CD4-positive, alpha-beta T cell treated with Interleukin-10 for 1 hour (primary cell): ENCODE measurements around the gene RUFY4.

Experiments
- DNase-seq: peaks from one replicate; pipeline ENCODE4 v3.0.0-alpha.2; 2020

The RUFY4 gene, protein sequence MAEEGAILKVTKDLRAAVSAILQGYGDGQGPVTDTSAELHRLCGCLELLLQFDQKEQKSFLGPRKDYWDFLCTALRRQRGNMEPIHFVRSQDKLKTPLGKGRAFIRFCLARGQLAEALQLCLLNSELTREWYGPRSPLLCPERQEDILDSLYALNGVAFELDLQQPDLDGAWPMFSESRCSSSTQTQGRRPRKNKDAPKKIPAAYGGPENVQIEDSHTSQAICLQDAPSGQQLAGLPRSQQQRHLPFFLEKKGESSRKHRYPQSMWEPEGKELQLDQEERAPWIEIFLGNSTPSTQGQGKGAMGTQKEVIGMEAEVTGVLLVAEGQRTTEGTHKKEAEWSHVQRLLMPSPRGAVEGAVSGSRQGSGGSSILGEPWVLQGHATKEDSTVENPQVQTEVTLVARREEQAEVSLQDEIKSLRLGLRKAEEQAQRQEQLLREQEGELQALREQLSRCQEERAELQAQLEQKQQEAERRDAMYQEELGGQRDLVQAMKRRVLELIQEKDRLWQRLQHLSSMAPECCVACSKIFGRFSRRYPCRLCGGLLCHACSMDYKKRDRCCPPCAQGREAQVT

DNA sequence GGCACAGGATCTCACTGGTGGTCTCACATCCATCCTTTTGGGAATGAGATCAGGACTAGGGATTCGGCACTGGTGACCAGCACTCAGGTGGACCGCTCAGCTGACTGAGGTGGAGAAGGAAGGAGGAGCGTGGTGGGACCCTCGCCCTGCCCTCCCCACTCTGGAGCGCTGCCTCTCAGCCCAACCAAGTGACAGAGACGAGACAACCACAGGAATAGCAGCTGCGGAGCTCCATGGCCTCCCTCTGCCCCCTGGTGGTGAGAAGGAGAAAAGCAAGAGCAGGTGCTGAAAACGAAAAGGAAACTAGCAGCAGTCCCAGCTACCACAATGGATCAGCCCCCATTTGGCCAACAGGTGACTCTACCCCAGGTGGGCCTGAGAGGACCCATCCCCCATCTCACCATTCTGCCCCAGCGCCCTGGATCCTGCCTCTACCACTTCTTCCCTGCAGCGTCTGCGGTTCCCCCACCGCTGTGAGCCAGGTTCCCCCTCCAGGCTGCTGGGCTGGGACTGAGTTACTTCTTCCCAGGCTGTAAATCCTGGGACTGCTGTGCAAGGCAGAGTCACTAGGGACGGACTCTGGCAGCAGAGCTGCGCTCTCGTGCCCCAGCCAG is at the start of gene RUFY4:
Gene RUFY4 (plus strand): TSS at position 533 of the 614 bp plus-strand sequence. CDS start 1,353 bp downstream, outside the sequence.
- DNase-seq = peak; percentile 81

DNA sequence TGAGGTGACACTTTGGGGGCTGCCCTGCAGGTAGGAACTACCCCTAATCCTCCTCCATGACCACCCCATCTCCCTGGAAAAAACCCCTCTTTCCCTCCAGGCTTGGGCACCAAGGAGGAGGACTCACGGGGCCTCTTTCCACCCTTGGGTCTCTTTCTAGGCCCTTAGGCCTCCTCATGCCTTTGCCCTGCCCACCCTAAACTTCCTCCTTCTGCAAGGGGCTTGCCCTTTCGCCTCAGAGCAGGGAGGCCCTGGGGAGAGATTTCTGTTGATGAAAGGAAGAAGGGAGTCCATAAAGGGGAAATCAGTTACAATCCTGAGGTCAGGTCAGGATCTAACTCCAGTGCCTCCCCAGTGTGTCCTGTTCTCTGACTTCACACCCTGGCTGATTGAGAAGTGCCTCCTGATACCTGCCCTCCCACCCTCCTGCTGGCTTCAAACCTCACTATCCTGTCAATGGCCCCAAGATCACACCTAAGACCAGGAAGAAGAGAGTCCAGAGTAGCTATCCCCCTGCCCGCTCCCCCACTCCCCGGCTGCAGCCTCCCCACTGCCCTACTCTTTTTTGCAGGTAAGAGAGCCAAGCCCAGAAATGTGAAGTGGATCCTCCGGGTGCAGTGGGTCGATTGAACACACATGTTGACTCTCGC is 49.5 kb upstream of the RUFY4 start:
- no peak for DNase-seq

DNA sequence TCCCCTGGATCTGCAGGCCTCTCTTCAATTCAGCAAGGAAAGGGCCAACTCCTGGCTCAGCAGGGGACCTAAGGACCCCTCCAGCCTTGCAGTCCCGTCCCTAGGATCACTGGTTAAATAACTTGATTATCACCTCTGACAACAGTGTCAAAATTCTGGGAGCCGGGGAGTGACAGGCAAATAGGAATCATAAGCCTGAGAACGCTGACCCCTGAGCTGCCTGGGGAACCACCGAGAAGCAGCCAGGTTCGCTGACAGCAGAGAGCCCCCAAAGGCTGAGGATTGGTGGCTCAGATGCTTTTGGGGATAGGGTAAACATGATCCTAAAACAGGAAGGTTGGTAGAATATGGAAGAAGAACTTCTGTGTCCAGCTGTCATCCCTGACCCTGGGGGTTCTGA is 48.8 kb upstream of the RUFY4 start:
- no peak for DNase-seq

DNA sequence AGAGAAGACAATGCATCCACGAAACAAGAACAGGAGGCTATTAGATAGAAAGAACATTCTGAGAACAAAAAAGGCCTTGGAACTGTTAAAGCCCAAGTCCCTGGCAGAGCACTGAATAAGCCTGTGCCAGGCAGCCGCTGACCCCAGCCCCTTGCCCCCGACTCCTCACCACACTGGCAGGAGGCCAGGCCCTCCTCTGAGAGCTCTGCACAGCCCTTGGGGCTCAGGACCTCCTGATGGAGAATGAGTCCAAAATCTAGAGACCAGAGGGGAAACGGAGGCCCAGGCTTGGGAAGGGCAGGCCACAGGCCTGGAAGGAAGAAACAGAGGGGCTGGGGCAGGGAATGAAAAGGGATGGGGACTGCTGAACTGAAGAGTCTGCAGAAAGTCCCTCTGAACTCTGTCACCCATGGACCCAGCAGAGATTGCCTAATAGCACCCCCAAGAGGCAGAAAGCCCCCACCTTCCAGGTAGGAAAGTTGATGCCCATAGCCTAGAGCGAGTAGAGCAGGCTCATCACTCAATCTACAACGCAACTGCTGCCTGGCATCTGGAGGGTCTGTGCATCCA is 48.0 kb upstream of the RUFY4 start:
- DNase-seq = no peak

DNA sequence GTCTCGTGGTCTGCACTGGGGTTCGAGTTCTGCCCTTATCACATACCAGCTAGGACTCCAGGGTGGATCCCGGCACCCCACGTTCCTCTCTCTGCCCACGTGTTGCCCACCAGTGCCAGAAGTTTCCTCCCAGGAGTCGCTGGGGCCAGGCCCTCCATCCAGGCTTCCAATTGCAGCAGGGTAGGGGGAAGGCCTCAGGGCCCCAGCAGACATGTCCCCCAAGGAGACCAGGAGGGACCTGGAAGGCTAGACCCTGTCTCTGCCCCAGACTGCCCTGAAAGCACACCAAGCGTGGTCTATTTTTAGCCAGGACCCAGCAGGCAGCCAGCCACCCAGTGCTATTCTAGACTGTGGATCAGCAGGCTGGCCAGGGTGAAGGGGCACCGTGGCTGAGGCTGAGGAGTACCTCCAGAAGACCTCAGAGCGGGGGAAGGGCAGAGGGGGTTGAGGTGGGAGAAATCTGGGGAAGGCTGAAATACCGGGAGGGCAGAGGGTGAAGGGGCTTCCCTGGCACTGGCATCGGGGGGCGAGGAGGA is 47.4 kb upstream of the RUFY4 start:
- no peak for DNase-seq

DNA sequence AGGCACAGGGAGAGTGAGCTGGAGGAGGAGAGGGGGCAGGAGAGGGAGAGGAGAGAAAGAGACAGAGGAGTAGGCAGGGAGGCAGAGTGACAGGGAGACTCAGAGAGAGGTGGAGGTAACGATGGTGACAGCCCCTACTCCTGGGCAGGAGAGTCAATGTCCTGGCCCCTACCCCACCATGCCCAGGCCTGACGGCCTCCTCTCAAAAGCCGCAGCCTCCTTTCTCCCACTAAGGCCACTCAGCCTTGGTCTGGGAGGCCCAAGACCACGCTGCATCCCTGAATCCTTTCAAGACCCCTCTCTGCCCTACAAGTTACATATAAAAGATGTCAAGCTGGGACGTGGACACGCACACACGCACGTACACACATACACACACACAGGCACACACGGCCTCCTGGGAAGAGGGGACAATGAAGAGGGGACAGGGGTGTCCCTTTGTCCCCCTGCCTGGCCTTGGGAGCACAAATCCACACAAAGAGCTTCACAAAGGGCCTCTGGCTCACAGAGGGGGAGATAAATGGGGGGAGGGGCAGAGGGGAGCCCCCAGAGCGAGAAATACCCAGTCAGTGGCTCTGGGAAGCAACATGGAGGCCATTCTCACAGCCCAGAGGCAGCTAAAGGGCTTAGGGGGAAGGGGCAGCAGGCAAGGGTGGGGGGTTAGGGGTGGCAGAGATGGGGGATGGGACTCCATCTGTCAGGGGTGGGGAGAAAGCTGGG is 46.8 kb upstream of the RUFY4 start:
- DNase-seq = no peak

DNA sequence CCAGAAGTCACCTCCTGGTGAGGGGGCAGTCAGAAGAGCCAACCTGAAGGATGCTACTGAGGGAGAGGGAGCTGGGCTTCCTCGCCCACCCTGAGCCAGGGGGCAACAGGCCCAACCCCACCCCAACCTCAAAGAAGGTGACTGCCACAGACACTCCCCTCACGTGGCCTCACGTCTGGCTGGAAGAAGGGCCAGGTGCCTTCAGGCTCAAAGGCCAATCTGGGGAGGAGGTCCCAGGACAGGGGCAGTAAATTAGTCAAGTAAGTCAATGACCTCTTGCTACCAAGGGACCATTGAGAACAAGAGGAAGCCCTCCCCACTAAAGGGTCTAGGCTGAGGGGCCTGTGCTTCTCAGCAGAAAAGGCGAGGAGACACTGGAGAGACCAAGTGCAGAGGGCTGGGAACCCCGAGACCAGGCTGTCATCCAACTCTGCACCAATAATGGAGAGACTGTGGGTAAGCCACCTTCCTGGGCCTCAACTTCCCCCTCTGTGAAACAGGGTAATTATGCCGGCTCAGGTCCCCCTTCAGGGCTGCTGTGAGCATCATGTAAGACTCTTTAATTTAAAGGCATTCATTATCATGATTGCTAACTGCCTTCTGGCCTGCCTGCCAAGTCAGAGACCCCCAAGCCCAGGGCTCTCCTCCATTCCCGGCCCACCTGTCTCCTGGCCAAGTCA is 46.1 kb upstream of the RUFY4 start:
- DNase-seq = no peak

DNA sequence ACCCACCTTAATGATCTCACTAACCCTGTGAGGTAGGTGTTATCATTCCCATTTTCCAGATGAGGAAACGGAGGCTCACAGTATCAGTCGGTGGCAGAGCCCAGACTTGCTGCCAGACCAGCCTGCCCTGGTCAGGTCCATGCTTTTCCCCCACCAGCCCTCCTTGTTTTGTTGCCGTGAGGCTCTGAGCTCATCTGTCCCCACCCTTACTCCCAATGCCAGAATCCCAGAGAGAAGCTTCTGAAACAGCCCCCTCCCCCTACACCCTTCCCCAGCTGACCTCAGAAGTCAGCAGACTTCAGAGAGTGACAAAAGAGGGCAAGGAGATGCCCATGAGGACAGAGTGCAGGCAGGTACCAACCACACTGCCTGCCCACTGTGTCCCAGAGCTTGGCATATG is 45.4 kb upstream of the RUFY4 start:
- no peak for DNase-seq

DNA sequence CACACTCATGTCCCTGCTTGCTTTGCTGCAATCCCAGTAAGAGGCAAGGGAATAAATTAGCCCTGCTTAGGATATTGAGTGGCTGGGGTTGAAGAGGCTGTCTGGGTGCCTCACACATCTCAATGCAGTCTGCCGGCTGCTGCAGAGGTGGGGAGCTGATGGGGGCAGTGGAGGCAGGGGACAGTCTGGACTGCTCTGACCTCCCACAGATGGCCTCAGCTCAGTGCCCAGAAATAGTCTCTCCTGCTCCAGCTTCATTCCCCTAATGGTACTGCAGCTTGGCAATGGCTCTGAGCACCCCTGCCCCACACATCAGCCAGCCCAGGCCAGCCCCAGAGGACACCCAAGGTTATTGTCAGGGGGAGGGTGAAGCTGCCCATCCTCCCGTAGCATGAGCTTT is 44.7 kb upstream of the RUFY4 start:
- DNase-seq = no peak

DNA sequence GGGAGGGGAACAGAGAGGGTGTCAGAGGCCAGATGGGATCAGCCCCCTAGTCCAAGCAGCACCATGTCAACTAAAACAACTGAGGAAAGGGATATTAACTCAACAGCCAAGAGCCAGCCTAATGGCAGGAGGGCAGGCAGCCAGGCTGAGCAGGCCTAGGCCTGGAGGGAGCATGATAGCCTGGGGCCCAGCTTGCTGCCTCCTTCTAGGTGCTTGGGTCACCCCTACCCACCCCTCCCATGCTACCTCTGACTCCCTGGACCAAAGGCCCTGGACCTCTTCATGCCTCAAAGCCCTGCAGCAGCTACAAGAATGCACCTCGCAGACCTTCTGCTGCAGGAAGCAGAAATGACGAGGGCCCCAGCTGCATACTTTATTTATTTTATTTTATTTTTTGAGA is 44.2 kb upstream of the RUFY4 start:
- DNase-seq = no peak

DNA sequence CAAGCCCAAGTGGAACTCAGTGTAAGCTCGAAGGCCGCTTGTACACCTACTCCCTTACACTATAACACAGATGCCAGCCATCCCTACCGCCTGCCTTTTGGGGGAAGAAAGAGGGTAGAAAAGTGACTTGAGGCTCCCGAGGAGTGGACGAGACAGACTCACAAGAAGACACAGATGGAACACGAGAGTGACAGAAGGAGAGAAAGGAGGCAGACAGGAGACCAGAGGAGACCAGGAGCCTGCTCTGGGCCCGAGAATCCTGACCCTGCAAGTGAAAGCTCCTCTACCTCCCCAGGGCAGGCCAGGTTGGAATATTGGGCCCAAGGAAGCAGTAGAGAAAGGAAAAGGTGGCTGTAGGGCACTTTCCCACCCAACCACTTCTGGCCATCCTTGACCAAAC is 42.8 kb upstream of the RUFY4 start:
- no peak for DNase-seq

DNA sequence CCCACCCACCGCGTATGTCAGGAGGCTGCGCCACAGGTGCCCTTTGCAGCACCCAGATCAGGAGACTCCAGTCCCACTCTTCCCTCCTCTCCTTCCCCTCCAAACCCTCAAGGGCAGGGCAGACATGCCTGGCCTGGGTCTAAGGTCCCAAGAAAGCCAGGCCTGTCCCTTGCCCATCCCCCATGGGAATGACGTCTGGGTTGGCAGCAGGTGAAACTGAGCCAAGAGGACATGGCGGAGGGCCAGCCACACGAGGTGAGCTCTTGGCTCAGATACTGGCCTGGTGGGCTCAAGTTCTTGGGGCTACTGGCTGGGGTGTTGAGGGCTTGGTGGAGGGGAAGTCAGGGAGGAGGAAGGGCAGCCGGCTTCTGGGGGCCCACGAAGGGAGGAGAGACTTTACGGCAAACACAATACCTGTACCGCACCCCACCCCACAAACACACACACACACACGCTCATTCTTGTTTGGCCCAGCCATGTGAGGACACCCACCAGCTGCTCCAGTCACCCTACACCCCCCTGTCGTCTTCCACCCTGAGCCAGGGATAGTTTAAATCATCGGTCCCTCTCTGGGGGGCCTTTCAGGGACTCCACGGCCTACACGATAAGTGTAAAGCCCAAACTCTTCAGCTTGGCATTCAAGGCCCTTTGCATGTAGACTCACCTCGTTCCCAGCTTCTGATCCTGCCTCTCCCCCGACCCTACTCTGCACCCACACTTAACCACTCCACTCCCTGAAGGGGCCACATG is 42.2 kb upstream of the RUFY4 start:
- no peak for DNase-seq

DNA sequence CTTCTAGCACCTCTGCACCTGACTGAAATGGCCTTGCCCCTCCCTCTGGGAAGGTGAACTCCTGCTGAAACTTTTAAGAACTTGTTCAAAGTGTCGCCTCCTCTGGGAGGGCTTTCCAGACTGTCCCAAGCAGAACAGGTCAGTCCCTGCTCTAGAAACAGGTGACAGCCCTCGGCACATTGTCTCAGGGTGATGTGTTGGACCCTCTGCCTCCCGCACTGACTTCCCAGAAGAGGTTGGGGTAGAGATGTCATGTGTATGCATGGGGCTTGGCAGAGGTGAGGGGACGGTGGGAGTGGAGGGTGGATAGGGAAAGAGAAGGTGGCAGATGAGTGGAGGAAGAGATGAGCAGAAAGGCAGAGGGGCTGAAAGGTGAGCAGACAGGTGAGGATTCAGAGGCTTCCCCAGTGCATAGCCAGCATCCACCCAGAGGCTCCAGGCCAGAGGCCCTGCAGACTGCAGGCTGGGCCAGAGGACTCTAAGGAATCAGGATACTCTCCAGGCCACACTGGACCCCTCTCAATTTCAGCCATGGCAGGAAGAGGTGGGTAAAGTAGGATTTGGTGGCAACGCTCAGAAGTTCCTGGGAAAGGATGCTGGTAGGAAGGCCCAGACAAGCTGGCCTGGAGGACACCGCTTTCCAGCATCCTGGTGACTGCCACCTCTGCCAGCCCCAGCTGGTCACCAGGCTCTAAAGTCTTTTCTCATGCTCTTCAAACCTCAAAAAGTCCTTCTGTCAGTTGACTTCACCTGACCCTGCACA is 41.4 kb upstream of the RUFY4 start:
- no peak for DNase-seq

DNA sequence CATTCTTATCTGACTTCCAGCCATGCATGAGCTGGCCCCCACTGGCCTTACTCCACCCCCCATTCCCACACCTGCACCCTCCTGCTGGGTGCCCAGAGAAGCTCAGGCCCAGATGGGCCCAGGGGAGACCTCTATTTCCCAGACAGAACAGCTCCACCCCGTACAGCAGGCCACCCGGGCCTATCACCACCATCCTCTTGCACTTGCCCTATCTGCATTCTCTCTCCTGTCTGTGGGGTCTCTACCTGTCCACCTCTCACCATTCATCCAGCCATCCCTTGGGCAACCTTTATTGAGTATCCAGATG is 40.9 kb upstream of the RUFY4 start:
- no peak for DNase-seq

DNA sequence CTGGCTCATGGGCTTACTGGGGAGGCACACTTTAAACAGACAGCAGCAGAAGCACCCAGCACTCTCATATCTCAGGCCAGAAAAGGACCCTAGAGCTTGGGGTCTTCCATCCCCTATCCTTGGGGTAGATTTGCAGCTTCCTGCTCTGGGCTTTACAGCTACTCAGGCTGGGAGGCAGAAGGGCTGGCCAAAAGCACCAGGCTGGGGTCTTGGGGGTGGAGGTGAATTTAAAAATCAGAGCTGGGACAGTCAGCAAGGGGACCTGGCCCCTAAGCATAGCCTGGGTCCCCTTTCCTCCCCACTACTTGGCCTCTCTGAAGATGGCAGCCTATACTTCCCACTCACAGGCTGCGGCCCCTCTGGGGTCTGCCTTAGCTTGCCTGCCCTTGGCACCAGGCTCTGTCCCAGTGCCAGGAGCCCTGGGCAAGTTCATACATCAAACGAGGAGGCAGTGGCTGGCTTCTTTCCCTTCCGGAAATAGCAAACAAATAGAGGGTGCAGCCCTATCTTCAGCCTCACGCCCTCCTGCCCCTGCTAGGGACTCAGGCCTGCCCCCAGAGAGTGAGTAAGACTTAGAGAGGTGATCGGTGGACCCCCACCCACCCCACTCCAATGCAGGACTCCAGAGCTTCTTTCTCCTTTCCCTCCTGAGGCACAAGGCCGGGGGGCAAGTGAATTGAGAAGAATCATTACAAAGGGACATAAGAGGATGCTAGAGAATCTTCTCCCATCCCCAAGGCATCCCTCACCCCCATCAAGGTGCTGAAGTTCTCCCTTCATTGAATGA is 40.3 kb upstream of the RUFY4 start:
- no peak for DNase-seq

DNA sequence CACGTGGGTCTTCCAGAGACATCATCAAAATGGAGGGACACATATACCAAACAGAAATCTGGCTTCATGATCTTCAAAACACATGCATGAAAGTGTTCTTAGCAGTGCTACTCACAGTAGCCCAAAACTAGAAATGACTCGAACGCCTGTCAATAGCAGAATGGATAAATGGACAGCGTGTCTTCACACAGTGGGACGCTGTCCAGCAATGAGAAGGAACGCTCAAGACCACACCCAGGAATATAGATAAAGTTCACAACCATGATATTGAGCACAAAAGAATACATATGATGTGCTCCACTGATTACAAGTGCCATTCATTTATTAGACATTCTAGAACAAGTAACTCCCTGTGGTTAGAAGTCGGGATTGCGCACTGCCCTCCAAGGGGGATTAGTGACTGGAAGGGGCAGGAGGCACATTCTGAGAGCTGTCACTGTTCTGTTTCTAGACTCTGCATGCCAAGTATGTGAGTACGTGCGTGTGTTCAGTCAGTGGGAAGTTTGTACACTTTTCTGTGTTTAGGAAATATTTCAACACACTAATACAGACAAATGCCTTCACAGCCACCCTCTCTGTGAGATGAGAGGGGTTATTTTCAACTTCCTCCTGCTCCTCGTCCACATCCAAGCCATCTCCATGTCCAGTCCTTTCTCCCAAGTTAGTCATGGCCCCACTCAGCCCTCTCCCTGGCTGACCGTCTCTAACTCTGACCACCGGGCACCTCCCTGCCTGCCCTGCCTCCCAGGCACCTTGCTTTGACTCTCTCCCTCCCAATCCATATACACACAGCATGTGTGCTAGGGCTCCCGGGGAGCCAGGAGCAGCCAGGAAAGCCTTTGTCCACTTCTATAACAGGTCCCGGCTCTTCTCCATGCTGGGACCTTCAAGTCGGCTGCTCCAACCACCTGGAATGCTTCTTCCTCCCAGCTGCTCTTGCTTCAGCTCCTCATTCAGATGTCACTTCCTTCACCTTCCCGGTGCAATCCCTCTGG is 39.4 kb upstream of the RUFY4 start:
- no peak for DNase-seq

DNA sequence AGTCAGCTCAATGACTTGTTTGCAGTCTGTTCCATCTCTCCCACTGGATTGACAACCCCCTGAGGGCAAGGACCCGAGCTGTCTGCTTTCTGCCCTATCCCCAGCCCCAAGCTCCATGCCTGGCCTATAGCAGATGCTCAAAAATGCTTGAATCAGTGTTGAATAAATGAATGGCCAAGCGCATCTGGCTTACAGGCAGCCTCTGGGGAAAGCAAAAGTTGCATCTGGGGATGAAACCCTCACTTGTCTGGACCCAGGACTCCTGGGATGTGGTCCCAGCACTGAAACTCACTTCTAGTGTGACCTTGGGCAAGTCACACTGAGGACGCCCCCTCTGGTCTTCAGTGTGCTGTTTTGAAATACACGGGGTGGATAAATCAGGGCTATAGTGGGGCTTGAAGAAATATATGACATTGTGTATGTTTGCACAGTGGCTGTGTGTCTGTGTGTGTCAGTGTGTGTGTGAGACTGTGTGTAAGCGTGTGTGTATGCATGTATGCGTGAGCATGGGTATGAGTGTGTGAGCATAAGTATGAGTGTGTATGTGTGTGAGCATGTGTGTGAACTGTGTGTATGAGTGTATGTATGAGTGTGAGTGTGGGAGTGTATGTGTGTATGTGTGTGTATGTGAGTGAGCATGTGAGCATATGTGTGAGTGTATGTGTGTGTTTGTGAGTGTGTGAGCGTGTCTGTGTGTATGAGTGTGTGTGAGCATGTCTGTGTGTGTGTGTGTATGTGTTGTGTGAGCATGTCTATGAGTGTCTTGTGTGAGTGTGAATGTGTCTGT is 38.5 kb upstream of the RUFY4 start:
- DNase-seq = no peak

DNA sequence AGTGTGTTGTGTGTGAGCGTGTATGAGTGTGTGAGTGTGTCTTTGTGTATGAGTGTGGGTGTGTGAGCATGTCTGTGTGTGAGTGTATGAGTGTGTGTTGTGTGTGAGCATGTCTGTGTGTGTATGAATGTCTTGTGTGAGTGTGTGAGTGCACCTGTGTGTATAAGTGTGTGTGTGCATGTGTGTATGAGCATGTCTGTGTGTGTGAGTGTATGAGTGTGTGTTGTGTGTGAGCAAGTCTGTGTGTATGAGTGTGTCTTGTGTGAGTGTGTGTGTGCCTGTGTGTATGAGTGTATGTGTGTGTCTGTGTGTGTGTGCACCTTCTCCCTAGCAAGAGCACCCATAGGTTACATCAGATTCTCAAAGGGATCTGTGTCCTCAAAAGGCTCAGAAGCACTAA is 37.8 kb upstream of the RUFY4 start:
- DNase-seq = no peak
